SK-N-SH (cell line): ENCODE measurements around the gene DSCAML1.

Experiments used
- EZH2phosphoT487 ChIP-seq: fragments of 200-600 bp; sonication (generic); IDR thresholded peaks from 2 replicates; pipeline ENCODE4 v1.6.1; 2017; ENCODE audit warnings: low read depth, mixed run types, mild to moderate bottlenecking, antibody characterized with exemption, moderate library complexity, borderline replicate concordance
- FOXJ3 ChIP-seq: sonication (generic); formaldehyde crosslinking; IDR thresholded peaks from 2 replicates; pipeline ENCODE4 v1.5.1; 2020; ENCODE audit warnings: mild to moderate bottlenecking, missing genetic modification reagents
- GABPA ChIP-seq: IDR thresholded peaks from 2 replicates; pipeline ENCODE4 v1.4.0; 2012; ENCODE audit warnings: low read depth, mild to moderate bottlenecking
- JUND ChIP-seq: IDR thresholded peaks from 2 replicates; pipeline ENCODE4 v1.4.0; 2012
- MEF2A ChIP-seq: IDR thresholded peaks from 2 replicates; pipeline ENCODE4 v1.4.0; 2012; ENCODE audit warnings: low read depth, borderline replicate concordance
- SIN3A ChIP-seq: IDR thresholded peaks from 2 replicates; pipeline ENCODE4 v1.6.1; 2012; ENCODE audit warnings: low read depth, mild to moderate bottlenecking, low read length, moderate library complexity, borderline replicate concordance
- YY1 ChIP-seq: IDR thresholded peaks from 2 replicates; pipeline ENCODE4 v1.4.0; 2012; ENCODE audit warnings: low read depth, mild to moderate bottlenecking
- TF ChIP-seq, protein P1 (sequence below): fragments of 200-600 bp; sonication (generic); IDR thresholded peaks from 2 replicates; pipeline ENCODE4 v1.6.1; 2017; ENCODE audit warnings: antibody characterized with exemption, mild to moderate bottlenecking, moderate library complexity
- TF ChIP-seq, protein P2 (sequence below): IDR thresholded peaks from 2 replicates; pipeline ENCODE4; 2012

DNA sequence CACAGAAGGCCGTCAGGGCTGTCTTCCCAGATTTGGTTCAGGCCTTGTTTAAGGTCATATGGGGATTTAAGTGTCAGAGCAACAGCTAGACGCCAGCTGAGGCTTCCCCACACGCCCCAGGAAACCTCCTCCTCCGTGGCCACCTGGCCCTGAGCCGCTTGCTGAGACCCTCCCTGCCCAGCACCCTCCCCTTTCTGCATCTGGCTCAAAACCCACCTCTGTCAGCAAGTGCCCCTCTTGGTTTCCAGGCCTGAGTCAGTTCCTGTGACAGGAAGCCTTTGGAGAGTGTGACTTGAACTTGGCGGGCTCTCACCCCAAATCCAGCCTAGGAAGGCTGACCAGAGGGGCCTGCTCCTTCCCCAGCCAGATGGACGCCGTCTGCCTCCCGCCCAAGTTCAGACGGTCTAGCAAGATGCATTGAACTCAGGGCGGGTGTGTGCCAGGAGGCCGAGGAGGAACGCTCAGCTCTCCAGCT is 27.0 kb upstream of the DSCAML1 start:
- TF ChIP-seq, protein P1, sequence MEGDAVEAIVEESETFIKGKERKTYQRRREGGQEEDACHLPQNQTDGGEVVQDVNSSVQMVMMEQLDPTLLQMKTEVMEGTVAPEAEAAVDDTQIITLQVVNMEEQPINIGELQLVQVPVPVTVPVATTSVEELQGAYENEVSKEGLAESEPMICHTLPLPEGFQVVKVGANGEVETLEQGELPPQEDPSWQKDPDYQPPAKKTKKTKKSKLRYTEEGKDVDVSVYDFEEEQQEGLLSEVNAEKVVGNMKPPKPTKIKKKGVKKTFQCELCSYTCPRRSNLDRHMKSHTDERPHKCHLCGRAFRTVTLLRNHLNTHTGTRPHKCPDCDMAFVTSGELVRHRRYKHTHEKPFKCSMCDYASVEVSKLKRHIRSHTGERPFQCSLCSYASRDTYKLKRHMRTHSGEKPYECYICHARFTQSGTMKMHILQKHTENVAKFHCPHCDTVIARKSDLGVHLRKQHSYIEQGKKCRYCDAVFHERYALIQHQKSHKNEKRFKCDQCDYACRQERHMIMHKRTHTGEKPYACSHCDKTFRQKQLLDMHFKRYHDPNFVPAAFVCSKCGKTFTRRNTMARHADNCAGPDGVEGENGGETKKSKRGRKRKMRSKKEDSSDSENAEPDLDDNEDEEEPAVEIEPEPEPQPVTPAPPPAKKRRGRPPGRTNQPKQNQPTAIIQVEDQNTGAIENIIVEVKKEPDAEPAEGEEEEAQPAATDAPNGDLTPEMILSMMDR = no peak
- TF ChIP-seq MEF2A (no peak), EZH2phosphoT487 (no peak), YY1 (no peak), JUND (no peak), GABPA (no peak), FOXJ3 (no peak), SIN3A (no peak)
- TF ChIP-seq, protein P2, sequence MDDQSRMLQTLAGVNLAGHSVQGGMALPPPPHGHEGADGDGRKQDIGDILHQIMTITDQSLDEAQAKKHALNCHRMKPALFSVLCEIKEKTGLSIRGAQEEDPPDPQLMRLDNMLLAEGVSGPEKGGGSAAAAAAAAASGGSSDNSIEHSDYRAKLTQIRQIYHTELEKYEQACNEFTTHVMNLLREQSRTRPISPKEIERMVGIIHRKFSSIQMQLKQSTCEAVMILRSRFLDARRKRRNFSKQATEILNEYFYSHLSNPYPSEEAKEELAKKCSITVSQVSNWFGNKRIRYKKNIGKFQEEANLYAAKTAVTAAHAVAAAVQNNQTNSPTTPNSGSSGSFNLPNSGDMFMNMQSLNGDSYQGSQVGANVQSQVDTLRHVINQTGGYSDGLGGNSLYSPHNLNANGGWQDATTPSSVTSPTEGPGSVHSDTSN = no peak
